CD4-positive, alpha-beta memory T cell (primary cell): Measurements from ENCODE around the gene IL5RA. TPM values are rescaled to one million over a fixed set of nuclear protein-coding genes. Genes with fewer than 3 reads are reported as not detected.
A peak's percentile ranks its signal among the peaks of the same experiment; 100 is the strongest.

Experiments
- CTCF ChIA-PET: fragments of 350-600 bp; sonication (Branson Sonifier 250); formaldehyde crosslinking; loops from one replicate; lab custom pipeline; 2021; ENCODE audit warnings: inconsistent platforms; ENCODE audit not compliant: partially characterized antibody; lab: Charles Lee
- POLR2A ChIA-PET: fragments of 350-600 bp; sonication (Branson Sonifier 250); formaldehyde crosslinking; loops from one replicate; lab custom pipeline; 2021; ENCODE audit not compliant: partially characterized antibody; lab: Charles Lee
- DNase-seq, 5 donors: peaks; one replicate each; pipeline versions ENCODE4 v3.0.0 to v3.0.0-alpha.2; 2020 to 2022; ENCODE audit warnings: mixed read lengths in 1 of 5
- H3K27ac ChIP-seq: one replicate; pipeline ENCODE4 v1.7.0; 2013; ENCODE audit warnings: low read depth, low read length
- H3K27me3 ChIP-seq: 2 replicates; pipeline ENCODE4 v1.7.0; 2013; ENCODE audit warnings: mild to moderate bottlenecking, low read length, moderate library complexity; ENCODE audit not compliant: insufficient read depth
- H3K36me3 ChIP-seq: 2 replicates; pipeline ENCODE4 v1.7.0; 2013; ENCODE audit warnings: mild to moderate bottlenecking, low read length, moderate library complexity; ENCODE audit not compliant: insufficient read depth
- H3K4me1 ChIP-seq: 2 replicates; pipeline ENCODE4 v1.7.0; 2013; ENCODE audit warnings: mild to moderate bottlenecking, low read length, moderate library complexity; ENCODE audit not compliant: insufficient read depth
- H3K4me3 ChIP-seq, 2 donors: one replicate each; pipeline ENCODE4 v1.7.0; 2013; ENCODE audit warnings: low read length in 2 of 2, mild to moderate bottlenecking in 1 of 2
- H3K9me3 ChIP-seq, 2 donors: one replicate each; pipeline ENCODE4 v1.7.0; 2013; ENCODE audit warnings: low read length in 2 of 2, control low read depth in 1 of 2; ENCODE audit not compliant: control insufficient read depth in 1 of 2
- H3K27ac Mint-ChIP-seq, 7 donors: one replicate each; pipeline ENCODE4 v1.8.0; 2020 to 2021; ENCODE audit warnings: mixed read lengths in 7 of 7, mild to moderate bottlenecking in 6 of 7, inconsistent platforms in 3 of 7, moderate library complexity in 3 of 7
- H3K27me3 Mint-ChIP-seq, 2 donors: one replicate each; pipeline ENCODE4 v1.8.0; 2020 to 2021; ENCODE audit warnings: mixed read lengths in 2 of 2
- H3K36me3 Mint-ChIP-seq, 2 donors: one replicate each; pipeline ENCODE4 v1.8.0; 2020 to 2021; ENCODE audit warnings: mixed read lengths in 2 of 2, inconsistent platforms in 1 of 2, mild to moderate bottlenecking in 1 of 2
- H3K4me1 Mint-ChIP-seq, 4 donors: one replicate each; pipeline ENCODE4 v1.8.0; 2020 to 2021; ENCODE audit warnings: mixed read lengths in 4 of 4, mild to moderate bottlenecking in 1 of 4
- H3K4me3 Mint-ChIP-seq, 8 donors: one replicate each; pipeline ENCODE4 v1.8.0; 2020 to 2021; ENCODE audit warnings: mixed read lengths in 8 of 8, mild to moderate bottlenecking in 7 of 8, moderate library complexity in 6 of 8, inconsistent platforms in 3 of 8
- H3K9me3 Mint-ChIP-seq, 8 donors: one replicate each; pipeline ENCODE4 v1.8.0; 2020 to 2021; ENCODE audit warnings: mixed read lengths in 8 of 8, mild to moderate bottlenecking in 5 of 8, inconsistent platforms in 3 of 8, moderate library complexity in 1 of 8
- intact Hi-C: fragments of 100-400 bp; cut with micrococcal nuclease; formaldehyde crosslinking; loops from one replicate; pipeline ENCODE4 v1.15.1; 2023
- polyA plus RNA-seq, 2 donors: library from polyadenylated mRNA; unstranded; fragments of 300-500 nt; fragmentation: Illumina TruSeq; gene quantifications; one replicate each; pipeline ENCODE4 v1.2.3, GENCODE V29; 2021
- total RNA-seq, 2 experiments: library from RNA; stranded (reverse); gene quantifications; one replicate each; pipeline ENCODE4 v1.2.3, GENCODE V29; 2021

The IL5RA gene, protein sequence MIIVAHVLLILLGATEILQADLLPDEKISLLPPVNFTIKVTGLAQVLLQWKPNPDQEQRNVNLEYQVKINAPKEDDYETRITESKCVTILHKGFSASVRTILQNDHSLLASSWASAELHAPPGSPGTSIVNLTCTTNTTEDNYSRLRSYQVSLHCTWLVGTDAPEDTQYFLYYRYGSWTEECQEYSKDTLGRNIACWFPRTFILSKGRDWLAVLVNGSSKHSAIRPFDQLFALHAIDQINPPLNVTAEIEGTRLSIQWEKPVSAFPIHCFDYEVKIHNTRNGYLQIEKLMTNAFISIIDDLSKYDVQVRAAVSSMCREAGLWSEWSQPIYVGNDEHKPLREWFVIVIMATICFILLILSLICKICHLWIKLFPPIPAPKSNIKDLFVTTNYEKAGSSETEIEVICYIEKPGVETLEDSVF
- under 1 TPM; 0.12 to 0.33 TPM for total RNA-seq
- 1 to 10 TPM in 1 of 2 donors, under 1 TPM in 1; 0.58 to 1.1 TPM for polyA plus RNA-seq

DNA sequence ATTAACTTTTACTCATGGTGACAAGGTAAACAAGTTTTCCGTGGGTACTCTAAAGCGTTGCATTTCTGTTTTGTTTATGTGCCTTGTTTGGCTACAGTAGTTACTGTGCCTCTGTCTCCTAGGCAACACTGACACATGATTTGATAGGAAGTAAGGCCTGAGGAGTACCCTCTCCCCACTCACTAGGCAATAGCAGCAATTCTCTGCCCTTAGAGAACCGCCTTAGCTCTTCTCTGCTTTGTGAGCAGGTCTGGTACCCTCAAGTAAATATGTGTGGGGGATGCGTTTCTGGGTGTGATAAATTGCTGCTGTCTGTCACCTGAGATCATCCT lies at the start of gene IL5RA:
Gene IL5RA, minus strand, starts transcription at position 76 of the 332 bp plus-strand sequence. CDS start 5,390 bp downstream, outside the sequence.
- DNase-seq: peak; percentile 63 to 80 (median 69)
- ChIA-PET CTCF (interaction anchor here (1.2 to 1.3 kb wide), 2 partner anchors 43 to 63 kb away, joined by 3 read pairs; no protein-coding TSS in a partner anchor), POLR2A (no interaction called here)
- intact Hi-C loops: no loop called here
- H3K9me3 ChIP-seq: no peaks in the 10 kb centered on the region
- H3K9me3 Mint-ChIP-seq: peaks cover 0 to 3% (median 0%) of the 10 kb centered on the region in 8 donors
- H3K4me1 ChIP-seq: peaks cover 14% of the 10 kb centered on the region
- H3K27me3 ChIP-seq: no peaks in the 10 kb centered on the region
- H3K27ac ChIP-seq: peak within 1 kb of the TSS; percentile 54
- H3K36me3 ChIP-seq: no peaks in the 10 kb centered on the region
- peaks cover 1 to 4% of the 10 kb centered on the region in 2 donors for H3K27me3 Mint-ChIP-seq
- H3K36me3 Mint-ChIP-seq: peaks cover 0 to 3% of the 10 kb centered on the region in 2 donors
- no peak within 1 kb of the TSS for H3K4me3 ChIP-seq
- H3K27ac Mint-ChIP-seq: peak within 1 kb of the TSS; percentile 92 to 97 (median 95)
- H3K4me3 Mint-ChIP-seq: peak within 1 kb of the TSS; percentile 55 to 78 (median 72)
- peaks cover 16 to 32% (median 26%) of the 10 kb centered on the region in 4 donors for H3K4me1 Mint-ChIP-seq

DNA sequence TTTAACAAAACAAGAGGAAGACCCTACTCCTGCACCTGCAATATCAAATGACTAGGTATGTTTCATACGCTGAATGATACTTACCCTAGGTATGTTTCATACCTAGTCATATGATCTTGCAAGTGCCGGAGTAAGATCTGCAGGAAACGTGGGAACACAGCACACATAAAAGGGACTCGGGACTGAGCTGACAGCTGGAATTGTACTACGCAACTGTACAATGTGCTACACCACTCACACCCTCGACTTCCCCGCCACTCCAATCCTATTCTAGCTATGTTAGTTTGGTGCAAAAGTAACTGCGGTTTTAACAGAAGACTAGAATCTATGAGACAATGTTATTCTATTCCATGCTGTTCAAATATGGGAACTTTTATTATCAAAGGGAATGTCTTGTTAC lies 47.3 kb upstream of the IL5RA start:
- H3K4me3 ChIP-seq: no peak overlapping the region
- peaks cover 35 to 75% (median 47%) of the 10 kb centered on the region in 4 donors for H3K4me1 Mint-ChIP-seq
- ChIA-PET CTCF (interaction anchor here (0.7 kb wide), 1 partner anchor 13 kb away, joined by 3 read pairs; no protein-coding TSS in a partner anchor), POLR2A (interaction anchor here (0.9 to 1.4 kb wide), 2 partner anchors 20 to 22 kb away, joined by 3 read pairs; partner anchors contain the start of gene CRBN)
- H3K27ac ChIP-seq: no peak overlapping the region
- H3K9me3 Mint-ChIP-seq: peaks cover 0 to 2% (median 0%) of the 10 kb centered on the region in 8 donors
- no peak overlapping the region for H3K4me3 Mint-ChIP-seq
- H3K27me3 Mint-ChIP-seq: no peaks in the 10 kb centered on the region
- H3K27ac Mint-ChIP-seq: peak overlapping the region in 6 of 7 donors; percentile 30 to 75 (median 58)
- DNase-seq: no peak
- peaks cover 48 to 92% of the 10 kb centered on the region in 2 donors for H3K36me3 Mint-ChIP-seq
- H3K36me3 ChIP-seq: peaks cover 75% of the 10 kb centered on the region
- H3K9me3 ChIP-seq: no peaks in the 10 kb centered on the region
- H3K4me1 ChIP-seq: peaks cover 16% of the 10 kb centered on the region
- intact Hi-C loops: no loop called here
- no peaks in the 10 kb centered on the region for H3K27me3 ChIP-seq

DNA sequence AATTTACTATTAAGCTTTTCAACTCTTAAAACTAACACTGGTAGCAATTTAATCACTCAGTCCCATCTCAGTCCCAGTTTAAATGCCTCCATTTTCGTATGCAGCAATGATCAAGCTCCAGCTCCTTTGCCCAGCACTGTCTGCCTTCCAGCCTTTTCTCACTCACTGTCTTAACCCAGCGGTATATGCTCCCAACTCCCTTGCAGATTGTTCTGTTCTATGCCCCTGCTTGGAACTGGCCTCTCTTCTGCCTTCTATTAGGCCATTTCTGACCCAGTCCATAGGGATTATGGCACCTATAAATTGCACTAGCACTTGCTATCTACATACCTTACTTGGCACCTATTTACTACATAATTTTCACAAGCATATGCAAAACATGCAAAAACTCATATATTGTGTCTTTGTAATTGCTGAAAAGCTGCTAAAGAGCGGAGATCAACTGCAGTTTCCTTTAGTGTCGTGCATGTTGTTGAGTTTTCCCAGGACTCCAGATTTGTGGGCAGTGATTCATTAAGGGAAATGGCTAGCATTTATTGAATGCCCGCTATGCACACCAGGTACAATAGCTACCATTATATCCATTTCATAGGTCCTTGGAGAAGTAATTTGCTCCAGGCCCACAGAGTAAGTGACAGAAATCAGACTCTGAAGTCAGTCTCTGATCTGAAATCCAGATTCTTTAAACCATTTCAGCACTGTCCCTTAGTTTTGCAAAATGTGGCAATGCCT lies 44.9 kb upstream of the IL5RA start:
- no peaks in the 10 kb centered on the region for H3K9me3 ChIP-seq
- H3K4me3 ChIP-seq: no peak overlapping the region
- peaks cover 19% of the 10 kb centered on the region for H3K4me1 ChIP-seq
- H3K9me3 Mint-ChIP-seq: no peaks in the 10 kb centered on the region
- peak overlapping the region; percentile 22 for H3K27ac ChIP-seq
- ChIA-PET POLR2A (interaction anchor here (1.0 kb wide), 1 partner anchor 11 kb away, joined by 3 read pairs; no protein-coding TSS in a partner anchor), CTCF (interaction anchor here (0.8 to 3.4 kb wide), 2 partner anchors 16 to 38 kb away, joined by 3 to 20 read pairs; no protein-coding TSS in a partner anchor)
- intact Hi-C loops: no loop called here
- H3K36me3 ChIP-seq: peaks cover 78% of the 10 kb centered on the region
- peak overlapping the region in 6 of 7 donors; percentile 39 to 87 (median 76) for H3K27ac Mint-ChIP-seq
- no peak overlapping the region for H3K4me3 Mint-ChIP-seq
- H3K27me3 ChIP-seq: no peaks in the 10 kb centered on the region
- H3K4me1 Mint-ChIP-seq: peaks cover 33 to 66% (median 46%) of the 10 kb centered on the region in 4 donors
- no peak for DNase-seq
- H3K36me3 Mint-ChIP-seq: peaks cover 49 to 92% of the 10 kb centered on the region in 2 donors
- H3K27me3 Mint-ChIP-seq: no peaks in the 10 kb centered on the region

DNA sequence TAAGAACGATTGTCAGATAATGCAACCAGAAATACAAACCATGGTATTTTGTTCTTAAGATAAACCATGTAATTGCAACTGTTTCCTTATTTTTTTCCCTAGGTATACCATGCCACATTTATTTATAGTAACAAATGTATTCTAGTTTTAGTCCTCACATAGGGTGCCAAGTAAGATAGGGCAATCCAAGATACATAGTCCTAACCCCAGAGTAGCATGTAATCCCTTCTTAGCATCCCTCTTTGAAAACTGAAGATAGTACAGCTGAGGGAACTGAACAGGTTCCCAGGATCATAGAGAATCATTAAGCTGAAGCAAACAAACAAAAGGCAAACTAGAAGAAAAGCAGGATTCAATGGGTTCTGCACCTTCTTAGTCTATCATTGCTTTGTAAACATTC lies 41.3 kb upstream of the IL5RA start:
- H3K27ac ChIP-seq: no peak overlapping the region
- peaks cover 18 to 61% (median 32%) of the 10 kb centered on the region in 4 donors for H3K4me1 Mint-ChIP-seq
- POLR2A ChIA-PET: no interaction called here

DNA sequence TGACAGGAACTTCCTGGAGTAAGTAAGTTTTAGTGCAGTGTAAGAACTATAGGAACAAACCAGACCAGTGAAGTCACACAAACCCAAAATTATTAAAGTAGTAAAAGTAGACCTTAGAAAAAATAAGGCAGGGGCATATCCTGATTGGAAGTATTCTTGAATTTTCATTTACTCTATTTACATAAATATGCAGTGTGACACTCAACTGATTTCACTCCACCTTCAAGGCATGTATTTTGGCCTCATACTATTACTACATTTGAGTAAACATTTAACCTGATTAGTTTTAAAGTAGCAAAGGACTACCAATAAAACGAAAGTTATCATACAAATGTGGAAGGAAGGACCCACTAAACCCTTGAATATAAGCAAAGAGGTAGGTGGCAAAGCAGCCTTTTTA lies 39.4 kb upstream of the IL5RA start:
- intact Hi-C loops: no loop called here
- Histone ChIP-seq H3K9me3 (no peaks in the 10 kb centered on the region), H3K36me3 (peaks cover 80% of the 10 kb centered on the region), H3K4me1 (peaks cover 24% of the 10 kb centered on the region), H3K27me3 (no peaks in the 10 kb centered on the region), H3K27ac (peak overlapping the region; percentile 52), H3K4me3 (no peak overlapping the region)
- Mint-ChIP-seq H3K4me1 (peaks cover 12 to 50% (median 22%) of the 10 kb centered on the region in 4 donors), H3K9me3 (no peaks in the 10 kb centered on the region), H3K27me3 (no peaks in the 10 kb centered on the region), H3K36me3 (peaks cover 52 to 83% of the 10 kb centered on the region in 2 donors), H3K27ac (peak overlapping the region; percentile 21 to 84 (median 78)), H3K4me3 (peak overlapping the region in 1 of 8 donors; percentile 31)
- ChIA-PET CTCF (no interaction called here), POLR2A (no interaction called here)
- no peak for DNase-seq

More for the DNA sequence above, 41.3 kb upstream of the IL5RA start:
- H3K27me3 Mint-ChIP-seq: no peaks in the 10 kb centered on the region
- CTCF ChIA-PET: interaction anchor here (3.4 kb wide), 1 partner anchor 20 kb away, joined by 20 read pairs; no protein-coding TSS in a partner anchor
- H3K4me3 Mint-ChIP-seq: no peak overlapping the region
- H3K36me3 Mint-ChIP-seq: peaks cover 45 to 85% of the 10 kb centered on the region in 2 donors
- no peak overlapping the region for H3K4me3 ChIP-seq
- no peaks in the 10 kb centered on the region for H3K27me3 ChIP-seq
- intact Hi-C loops: no loop called here
- no peaks in the 10 kb centered on the region for H3K9me3 Mint-ChIP-seq
- peaks cover 24% of the 10 kb centered on the region for H3K4me1 ChIP-seq
- H3K36me3 ChIP-seq: peaks cover 84% of the 10 kb centered on the region
- H3K27ac Mint-ChIP-seq: peak overlapping the region; percentile 29 to 83 (median 69)
- DNase-seq: no peak
- no peaks in the 10 kb centered on the region for H3K9me3 ChIP-seq

DNA sequence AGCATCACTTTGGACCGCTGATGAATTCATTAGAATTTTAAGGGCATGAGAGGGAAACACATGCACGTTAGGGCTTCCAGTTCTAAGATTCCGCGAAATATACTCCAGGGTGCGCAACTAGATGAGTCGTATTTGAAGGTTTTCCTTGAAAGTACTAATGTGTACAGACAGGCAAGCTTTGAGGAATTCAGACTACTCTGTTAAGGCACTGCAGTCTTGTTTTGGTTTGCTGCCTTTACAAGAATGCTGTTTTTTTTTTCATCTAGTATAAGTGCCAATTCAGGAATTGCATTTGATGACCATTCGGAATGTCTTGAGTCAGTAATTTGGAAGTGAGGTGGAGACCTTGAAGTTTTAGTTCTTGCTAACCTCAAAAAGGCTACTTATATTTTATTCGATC lies 35.7 kb upstream of the IL5RA start:
- H3K4me3 ChIP-seq: no peak overlapping the region
- Mint-ChIP-seq H3K27me3 (no peaks in the 10 kb centered on the region), H3K4me3 (no peak overlapping the region), H3K9me3 (no peaks in the 10 kb centered on the region), H3K36me3 (peaks cover 47 to 82% of the 10 kb centered on the region in 2 donors), H3K4me1 (peaks cover 9 to 39% (median 14%) of the 10 kb centered on the region in 4 donors), H3K27ac (peak overlapping the region in 4 of 7 donors; percentile 5 to 42 (median 35))
- ChIA-PET POLR2A (no interaction called here), CTCF (no interaction called here)
- H3K27me3 ChIP-seq: no peaks in the 10 kb centered on the region
- peaks cover 19% of the 10 kb centered on the region for H3K4me1 ChIP-seq
- intact Hi-C loops: loop anchor here (2.0 kb wide), 1 partner anchor 17 kb away; no protein-coding TSS in a partner anchor
- peaks cover 65% of the 10 kb centered on the region for H3K36me3 ChIP-seq
- no peaks in the 10 kb centered on the region for H3K9me3 ChIP-seq
- DNase-seq: no peak
- no peak overlapping the region for H3K27ac ChIP-seq
